ENCODE results near the gene SACS.

- no peak for TF ChIP-seq CTCF (IDR thresholded peaks at IDR 0.05; ENCODE audit: low read depth, low read length, poor library complexity, severe bottlenecking)
- no peak for TF ChIP-seq EZH2phosphoT487 (IDR thresholded peaks at IDR 0.05; ENCODE audit: borderline replicate concordance, low read length)
Observed at GRCh38 chr13:23344931-23345595, 88.4 kb downstream of the SACS start.
